Stimulated activated CD8-positive, alpha-beta memory T cell treated with anti-CD3 and anti-CD28 coated beads, Interleukin-15, amount 100 ng/mL, for 4 hours (primary cell): ENCODE data around the gene CDK8.

ENCODE experiments used
- DNase-seq, 2 donors: peaks; one replicate each; pipeline ENCODE4 v3.0.0-alpha.2; 2020; ENCODE audit warnings: low read depth in 2 of 2

Gene CDK8

GRCh38 chr13:26382835-26383234, 128.9 kb downstream of the CDK8 start:
- DNase-seq = no peak

GRCh38 chr13:26384587-26384986, 130.7 kb downstream of the CDK8 start:
- no peak for DNase-seq

- DNase-seq = no peak
Observed at GRCh38 chr13:26386026-26386425, 132.1 kb downstream of the CDK8 start.

GRCh38 chr13:26390203-26390602, 136.3 kb downstream of the CDK8 start:
- no peak for DNase-seq

GRCh38 chr13:26400545-26400944, 146.6 kb downstream of the CDK8 start:
- no peak for DNase-seq

- DNase-seq = no peak
Observed at GRCh38 chr13:26401069-26401468, 147.1 kb downstream of the CDK8 start.

GRCh38 chr13:26401578-26402021, 147.7 kb downstream of the CDK8 start:
- DNase-seq = no peak

GRCh38 chr13:26406791-26407190, 152.9 kb downstream of the CDK8 start:
- no peak for DNase-seq

GRCh38 chr13:26411206-26411605, 157.3 kb downstream of the CDK8 start:
- no peak for DNase-seq

GRCh38 chr13:26412263-26412662, 158.3 kb downstream of the CDK8 start:
- DNase-seq = no peak

- DNase-seq = no peak
Observed at GRCh38 chr13:26412936-26413716, 159.2 kb downstream of the CDK8 start.

GRCh38 chr13:26420282-26420960, 166.5 kb downstream of the CDK8 start:
- DNase-seq = no peak

- DNase-seq = no peak
Observed at GRCh38 chr13:26422036-26422435, 168.1 kb downstream of the CDK8 start.

- DNase-seq = no peak
Observed at GRCh38 chr13:26423629-26424028, 169.7 kb downstream of the CDK8 start.

GRCh38 chr13:26424181-26424580, 170.3 kb downstream of the CDK8 start:
- no peak for DNase-seq

- no peak for DNase-seq
Observed at GRCh38 chr13:26425443-26426358, 171.8 kb downstream of the CDK8 start.

- DNase-seq = no peak
Observed at GRCh38 chr13:26433776-26434175, 179.8 kb downstream of the CDK8 start.

- DNase-seq = no peak
Observed at GRCh38 chr13:26435171-26435570, 181.2 kb downstream of the CDK8 start.

- DNase-seq = no peak
Observed at GRCh38 chr13:26435646-26436045, 181.7 kb downstream of the CDK8 start.

- no peak for DNase-seq
Observed at GRCh38 chr13:26436914-26437313, 183.0 kb downstream of the CDK8 start.

GRCh38 chr13:26440111-26440510, 186.2 kb downstream of the CDK8 start:
- no peak for DNase-seq

- no peak for DNase-seq
Observed at GRCh38 chr13:26441476-26441875, 187.5 kb downstream of the CDK8 start.
